NT2/D1 (cell line): ENCODE results near the gene PDZD4.

Source experiments
- YY1 ChIP-seq: IDR thresholded peaks from 2 replicates; pipeline ENCODE4 v1.6.1; 2011; ENCODE audit not compliant: insufficient read length, insufficient read depth
- ZNF274 ChIP-seq: IDR thresholded peaks from 2 replicates; pipeline ENCODE4 v1.6.1; 2011; ENCODE audit warnings: mild to moderate bottlenecking, low read depth, low read length

DNA sequence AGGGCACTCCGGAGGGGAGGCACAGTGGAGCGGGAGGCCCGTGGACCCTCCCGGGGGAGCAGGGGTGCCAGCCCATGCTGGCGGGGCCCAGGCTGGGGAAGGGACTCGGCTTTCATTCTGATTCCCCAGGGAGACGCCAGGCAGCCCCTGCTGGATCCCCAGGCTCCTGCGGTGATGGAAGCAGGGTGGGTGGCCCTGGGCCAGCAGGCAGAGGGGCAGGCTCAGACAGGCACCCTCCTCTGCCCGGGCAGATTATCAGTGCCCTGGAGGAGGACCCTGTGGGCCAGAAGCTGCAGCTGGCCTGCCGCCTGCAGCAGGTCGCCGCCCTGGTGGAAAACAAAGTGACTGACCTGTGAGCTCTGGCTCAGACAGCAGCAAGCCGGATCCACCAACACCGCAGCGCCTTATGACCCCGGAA lies 51.7 kb downstream of the PDZD4 start:
- no peak for TF ChIP-seq YY1
- no peak for TF ChIP-seq ZNF274
